Stimulated activated CD8-positive, alpha-beta memory T cell treated with anti-CD3 and anti-CD28 coated beads, Interleukin-4, amount 100 ng/mL, for 1 hour (primary cell): ENCODE results near the gene METTL27.
"Not testable (repeated sequence)": the region's sequence is repeated elsewhere in the genome, so short reads cannot be mapped to it uniquely, and the experiment has no call there.

Experiments used
- DNase-seq, 2 donors: peaks; one replicate each; pipeline ENCODE4 v3.0.0-alpha.2; 2020; ENCODE audit warnings: low read depth in 2 of 2, low spot score in 1 of 2

The METTL27 gene

GRCh38 chr7:73839290-73839689 is 3.0 kb downstream of the METTL27 start:
- no peak for DNase-seq

- no peak for DNase-seq
Measured at GRCh38 chr7:73838642-73839041, 3.7 kb downstream of the METTL27 start.

- DNase-seq, result not testable (repeated sequence)
Measured at GRCh38 chr7:73837167-73837566, 5.1 kb downstream of the METTL27 start.

GRCh38 chr7:73834626-73835191 is 7.6 kb downstream of the METTL27 start:
- no peak for DNase-seq

GRCh38 chr7:73833251-73833919 is 8.9 kb downstream of the METTL27 start:
- no peak for DNase-seq

- no peak for DNase-seq
Measured at GRCh38 chr7:73832806-73833205, 9.5 kb downstream of the METTL27 start.

GRCh38 chr7:73831834-73832651 is 10.3 kb downstream of the METTL27 start:
- no peak for DNase-seq

GRCh38 chr7:73831584-73831833 is 10.8 kb downstream of the METTL27 start:
- no peak for DNase-seq

GRCh38 chr7:73830681-73831583 is 11.4 kb downstream of the METTL27 start, which contains the start of gene CLDN4:
TSS of gene CLDN4 (plus strand) at chr7:73830996. CDS start at chr7:73831202, 206 bp downstream.
- no peak for DNase-seq

- DNase-seq, result no peak
Measured at GRCh38 chr7:73829921-73830680, 12.2 kb downstream of the METTL27 start.

GRCh38 chr7:73829505-73829904 is 12.8 kb downstream of the METTL27 start:
- DNase-seq, result no peak

- no peak for DNase-seq
Measured at GRCh38 chr7:73828972-73829371, 13.3 kb downstream of the METTL27 start.

GRCh38 chr7:73828107-73828803 is 14.1 kb downstream of the METTL27 start:
- no peak for DNase-seq

- no peak for DNase-seq
Measured at GRCh38 chr7:73827567-73828106, 14.7 kb downstream of the METTL27 start.

GRCh38 chr7:73824986-73825385 is 17.3 kb downstream of the METTL27 start:
- DNase-seq, result no peak

- no peak for DNase-seq
Measured at GRCh38 chr7:73823873-73824592, 18.3 kb downstream of the METTL27 start.

GRCh38 chr7:73823257-73823656 is 19.1 kb downstream of the METTL27 start:
- no peak for DNase-seq

GRCh38 chr7:73822319-73823173 is 19.8 kb downstream of the METTL27 start:
- no peak for DNase-seq
